Dedifferentiated amniotic fluid mesenchymal stem cell (primary cell): ENCODE results near the gene FMN1.
"Not testable (repeated sequence)": the region's sequence is repeated elsewhere in the genome, so short reads cannot be mapped to it uniquely, and the experiment has no call there.

Experiments
- DNase-seq: peaks from one replicate; pipeline ENCODE4 v3.0.0-alpha.2; 2016; ENCODE audit errors: extremely low spot score

The FMN1 gene

GRCh38 chr15:32977506-32977905 is 217.0 kb downstream of the FMN1 start:
- no peak for DNase-seq

- DNase-seq: no peak
Observed at GRCh38 chr15:32974691-32975090, 219.8 kb downstream of the FMN1 start.

GRCh38 chr15:32972686-32973085 is 221.8 kb downstream of the FMN1 start:
- no peak for DNase-seq

- no peak for DNase-seq
Observed at GRCh38 chr15:32970847-32971246, 223.7 kb downstream of the FMN1 start.

GRCh38 chr15:32967521-32967920 is 227.0 kb downstream of the FMN1 start:
- DNase-seq: no peak

GRCh38 chr15:32966512-32966911 is 228.0 kb downstream of the FMN1 start:
- DNase-seq: peak; percentile 88

- no peak for DNase-seq
Observed at GRCh38 chr15:32965897-32966296, 228.6 kb downstream of the FMN1 start.

- peak; percentile 16 for DNase-seq
Observed at GRCh38 chr15:32959077-32959476, 235.4 kb downstream of the FMN1 start.

- no peak for DNase-seq
Observed at GRCh38 chr15:32957219-32957618, 237.3 kb downstream of the FMN1 start.

- no peak for DNase-seq
Observed at GRCh38 chr15:32956711-32957110, 237.8 kb downstream of the FMN1 start.

GRCh38 chr15:32956006-32956405 is 238.5 kb downstream of the FMN1 start:
- peak; percentile 90 for DNase-seq

- no peak for DNase-seq
Observed at GRCh38 chr15:32953533-32953910, 241.0 kb downstream of the FMN1 start.

GRCh38 chr15:32952901-32953532 is 241.5 kb downstream of the FMN1 start:
- DNase-seq: no peak

GRCh38 chr15:32951736-32952464 is 242.6 kb downstream of the FMN1 start:
- peak; percentile 19 for DNase-seq

- DNase-seq: not testable (repeated sequence)
Observed at GRCh38 chr15:32950051-32950450, 244.5 kb downstream of the FMN1 start.

- no peak for DNase-seq
Observed at GRCh38 chr15:32946210-32946609, 248.3 kb downstream of the FMN1 start.

- no peak for DNase-seq
Observed at GRCh38 chr15:32944431-32944830, 250.1 kb downstream of the FMN1 start.

- DNase-seq: no peak
Observed at GRCh38 chr15:32943711-32944110, 250.8 kb downstream of the FMN1 start.

GRCh38 chr15:32942401-32942841 is 252.1 kb downstream of the FMN1 start:
- DNase-seq: no peak

- DNase-seq: no peak
Observed at GRCh38 chr15:32941823-32942222, 252.7 kb downstream of the FMN1 start.

- no peak for DNase-seq
Observed at GRCh38 chr15:32936976-32937375, 257.5 kb downstream of the FMN1 start.

- DNase-seq: no peak
Observed at GRCh38 chr15:32936283-32936918, 258.1 kb downstream of the FMN1 start.

- DNase-seq: no peak
Observed at GRCh38 chr15:32935139-32935538, 259.4 kb downstream of the FMN1 start.
